ENCODE measurements around the gene KRTAP12-4. TPM values are rescaled to one million over a fixed set of nuclear protein-coding genes. Genes with fewer than 3 reads are reported as not detected.

Gene KRTAP12-4
- total and polyA plus RNA-seq, 9 of the 15 experiments (the other 6 are each of a cell fraction or from before 2014, with no cell fraction given), result not detected

- H4K20me1 ChIP-seq (replicated peaks; ENCODE audit: control insufficient read depth, insufficient read depth, low read length), result no peaks in the 10 kb centered on the region
- in situ Hi-C loops (cut with MboI), result no loop called here
- no TSS peak for BruUV-seq (replicated peaks)
- no peaks in the 10 kb centered on the region for H3K36me3 ChIP-seq (ENCODE audit: control insufficient read depth, insufficient read depth, low read length)
- H3K9me3 ChIP-seq (replicated peaks; ENCODE audit: control insufficient read depth, insufficient read depth, low read depth, low read length), result peaks cover 5% of the 10 kb centered on the region; the same call in 1 of the 2 replicates
- no peak overlapping the region for H3K4me3 ChIP-seq
- ChIA-PET CTCF (ENCODE audit: low intra/inter-chr PET ratio) (no interaction called here), POLR2A (no interaction called here)
- peaks cover 0 to 12% of the 10 kb centered on the region in 2 experiments; a peak in 2 of 5 replicates for H3K27me3 ChIP-seq (ENCODE audit: control insufficient read depth in 2 of 2, insufficient read depth in 2 of 2, low read length in 2 of 2)
- intact Hi-C loops (cut with micrococcal nuclease), result no loop called here
- FAIRE-seq (peak; percentile 26), DNase-seq (ENCODE audit: extremely low read depth in 1 of 4, low spot score in 3 of 4) (no peak), ATAC-seq (no peak)
- H3K4me1 ChIP-seq (replicated peaks in 1 of 2; ENCODE audit: control insufficient read depth in 2 of 2, insufficient read depth in 2 of 2, low read length in 2 of 2), result no peaks in the 10 kb centered on the region
- no peaks in the 10 kb centered on the region for H3K79me2 ChIP-seq (ENCODE audit: control insufficient read depth, insufficient read depth, low read length)
- no peak overlapping the region for H2AFZ ChIP-seq (ENCODE audit: low read depth, low read length)
- no peak overlapping the region for H3K27ac ChIP-seq (ENCODE audit: extremely low read depth, low read depth, low read length)
- WGBS (ENCODE audit: insufficient coverage, low coverage, missing lambda C conversion rate), result 0% methylated on average over 1 of the region's 1 CpG
- H3K4me2 ChIP-seq (ENCODE audit: insufficient read depth, low read length), result no peak overlapping the region
- TF ChIP-seq CBX3 (IDR thresholded peaks at IDR 0.05; ENCODE audit: borderline replicate concordance in 1 of 2, low read length in 2 of 2) (0 out of 3 replicates have a peak, but pooled peaks of 1 of the 2 experiments have one; percentile 70), NCOA2 (IDR thresholded peaks at IDR 0.05; ENCODE audit: partially characterized antibody in 2 of 2) (no peak), TRIM28 (IDR thresholded peaks at IDR 0.05) (peak; percentile 84), ZNF280A (IDR thresholded peaks at IDR 0.05; ENCODE audit: low read depth, partially characterized antibody) (peak; percentile 50), ZNF3 (CRISPR knock-in tag; IDR thresholded peaks at IDR 0.05) (no peak)
- H3K9me1 ChIP-seq (ENCODE audit: control insufficient read depth, insufficient read depth, low read length), result no peaks in the 10 kb centered on the region
- no peak overlapping the region for H3K9ac ChIP-seq (ENCODE audit: insufficient read depth in 1 of 2, low read depth in 2 of 2, low read length in 2 of 2)
Measured at GRCh38 chr21:44632067-44632466, 22.4 kb downstream of the KRTAP12-4 start.
